Measurements from ENCODE around the gene CNTNAP5. TPM values are rescaled to one million over a fixed set of nuclear protein-coding genes. Genes with fewer than 3 reads are reported as not detected.

Gene CNTNAP5
- total and polyA plus RNA-seq, 2 donors (not counting 3 experiments of a cell fraction or from before 2014, with no cell fraction given), result not detected

DNA sequence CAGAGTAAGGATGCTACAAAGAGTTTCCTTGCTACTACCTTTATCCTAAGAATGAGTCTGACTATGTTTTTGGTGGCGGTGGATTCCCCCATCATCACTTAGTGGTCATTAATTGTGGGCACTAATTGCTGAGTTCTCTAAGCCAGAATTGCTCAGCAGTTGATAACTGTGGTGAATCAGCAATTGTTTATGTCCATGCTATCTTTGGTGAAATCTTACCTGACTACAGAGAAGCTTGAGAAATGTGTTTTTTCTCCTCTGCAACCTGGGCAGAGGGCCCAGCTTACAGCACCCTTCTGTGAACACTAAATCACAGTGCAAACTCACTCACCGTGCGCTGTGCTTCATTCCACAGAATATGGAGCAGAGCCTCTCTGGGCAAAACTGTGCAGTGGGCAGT is 683.6 kb downstream of the CNTNAP5 start:
- H3K27ac ChIP-seq (ENCODE audit: insufficient read depth, low read depth, low read length), result no peak overlapping the region
- no peak overlapping the region for H3K9ac ChIP-seq (replicated peaks; ENCODE audit: extremely low read depth, insufficient read depth, low read length)
- dilution Hi-C loops (cut with MboI; ENCODE audit: extremely low pct_ligation_motif_present, low sequenced_read_pairs) (no loop called here), intact Hi-C loops (cut with micrococcal nuclease) (no loop called here)
- H3K4me3 ChIP-seq (replicated peaks in 1 of 3; ENCODE audit: insufficient read depth in 1 of 3, low read depth in 1 of 3, low read length in 3 of 3), result no peak overlapping the region
- H2AFZ ChIP-seq (ENCODE audit: low read depth, low read length), result no peak overlapping the region
- peaks cover 3% of the 10 kb centered on the region for H3K9me3 ChIP-seq (replicated peaks; ENCODE audit: control insufficient read depth, insufficient read depth, low read length)
- H3K79me2 ChIP-seq (ENCODE audit: control insufficient read depth, insufficient read depth, low read length), result no peaks in the 10 kb centered on the region
- H3K9me1 ChIP-seq (replicated peaks; ENCODE audit: control insufficient read depth, extremely low read depth, insufficient read depth, low read length), result no peaks in the 10 kb centered on the region
- no peak for TF ChIP-seq MYC (IDR thresholded peaks at IDR 0.05; ENCODE audit: low read depth, low read length)
- TF ChIP-seq, protein P1, sequence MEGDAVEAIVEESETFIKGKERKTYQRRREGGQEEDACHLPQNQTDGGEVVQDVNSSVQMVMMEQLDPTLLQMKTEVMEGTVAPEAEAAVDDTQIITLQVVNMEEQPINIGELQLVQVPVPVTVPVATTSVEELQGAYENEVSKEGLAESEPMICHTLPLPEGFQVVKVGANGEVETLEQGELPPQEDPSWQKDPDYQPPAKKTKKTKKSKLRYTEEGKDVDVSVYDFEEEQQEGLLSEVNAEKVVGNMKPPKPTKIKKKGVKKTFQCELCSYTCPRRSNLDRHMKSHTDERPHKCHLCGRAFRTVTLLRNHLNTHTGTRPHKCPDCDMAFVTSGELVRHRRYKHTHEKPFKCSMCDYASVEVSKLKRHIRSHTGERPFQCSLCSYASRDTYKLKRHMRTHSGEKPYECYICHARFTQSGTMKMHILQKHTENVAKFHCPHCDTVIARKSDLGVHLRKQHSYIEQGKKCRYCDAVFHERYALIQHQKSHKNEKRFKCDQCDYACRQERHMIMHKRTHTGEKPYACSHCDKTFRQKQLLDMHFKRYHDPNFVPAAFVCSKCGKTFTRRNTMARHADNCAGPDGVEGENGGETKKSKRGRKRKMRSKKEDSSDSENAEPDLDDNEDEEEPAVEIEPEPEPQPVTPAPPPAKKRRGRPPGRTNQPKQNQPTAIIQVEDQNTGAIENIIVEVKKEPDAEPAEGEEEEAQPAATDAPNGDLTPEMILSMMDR (IDR thresholded peaks at IDR 0.05; ENCODE audit: extremely low read depth in 1 of 2, insufficient read depth in 1 of 2, low read depth in 1 of 2, low read length in 2 of 2), result no peak
- TF ChIP-seq EZH2 (IDR thresholded peaks at IDR 0.05; ENCODE audit: borderline replicate concordance, low read depth, low read length, severe bottlenecking), result no peak
- TF ChIP-seq POLR2A (IDR thresholded peaks at IDR 0.05; ENCODE audit: low read depth, low read length), result no peak
- no peak for TF ChIP-seq MAX (IDR thresholded peaks at IDR 0.05; ENCODE audit: insufficient read depth, insufficient read length)
- TF ChIP-seq GATA2 (IDR thresholded peaks at IDR 0.05; ENCODE audit: insufficient read depth, insufficient read length, low read depth, low read length), result no peak
- TF ChIP-seq JUN (IDR thresholded peaks at IDR 0.05; ENCODE audit: borderline replicate concordance, insufficient read depth, insufficient read length, low read depth), result no peak
- H3K4me1 ChIP-seq (ENCODE audit: control insufficient read depth, extremely low read depth, insufficient read depth, low read length), result no peaks in the 10 kb centered on the region
- DNase-seq (ENCODE audit: low read depth, low spot score) (no peak), FAIRE-seq (no peak)
- ChIA-PET CTCF (no interaction called here), POLR2A (no interaction called here)
- no TSS peak for BruUV-seq (replicated peaks)
- H3K36me3 ChIP-seq (ENCODE audit: control insufficient read depth in 2 of 2, extremely low read depth in 1 of 2, insufficient read depth in 2 of 2, low read length in 2 of 2), result no peaks in the 10 kb centered on the region
- H3K27me3 ChIP-seq (ENCODE audit: control insufficient read depth in 2 of 2, insufficient read depth in 2 of 2, low read length in 2 of 2), result no peaks in the 10 kb centered on the region
- no peak overlapping the region for H3K4me2 ChIP-seq (ENCODE audit: insufficient read depth, low read length)
- no peaks in the 10 kb centered on the region for H4K20me1 ChIP-seq (replicated peaks; ENCODE audit: control insufficient read depth, extremely low read depth, insufficient read depth, low read length)

Measured in endothelial cell of umbilical vein (primary cell).